WTC11 (cell line): ENCODE results near the gene SNRNP200.

ENCODE experiments used
- CBFB ChIP-seq: sonication (generic); formaldehyde crosslinking; IDR thresholded peaks from 2 replicates; pipeline ENCODE4 v1.8.1; 2022; ENCODE audit warnings: mild to moderate bottlenecking, low read depth, missing genetic modification reagents
- CTCF ChIP-seq: fragments of 200-600 bp; IDR thresholded peaks from 2 replicates; pipeline ENCODE4 v1.8.0; 2022; ENCODE audit warnings: antibody characterized with exemption
- JUN ChIP-seq: sonication (generic); formaldehyde crosslinking; IDR thresholded peaks from 2 replicates; pipeline ENCODE4 v1.8.0; 2023; ENCODE audit warnings: mild to moderate bottlenecking, missing genetic modification reagents
- KAT7 ChIP-seq: sonication (generic); formaldehyde crosslinking; IDR thresholded peaks from 2 replicates; pipeline ENCODE4 v1.8.1; 2023; ENCODE audit warnings: missing genetic modification reagents, mild to moderate bottlenecking, borderline replicate concordance
- RELA ChIP-seq: sonication (generic); formaldehyde crosslinking; IDR thresholded peaks from 2 replicates; pipeline ENCODE4 v1.8.1; 2022; ENCODE audit warnings: missing genetic modification reagents, mild to moderate bottlenecking, borderline replicate concordance
- TF ChIP-seq, protein P1 (sequence below): sonication (generic); formaldehyde crosslinking; IDR thresholded peaks from 2 replicates; pipeline ENCODE4 v1.8.0; 2022; ENCODE audit warnings: mild to moderate bottlenecking, missing genetic modification reagents

DNA sequence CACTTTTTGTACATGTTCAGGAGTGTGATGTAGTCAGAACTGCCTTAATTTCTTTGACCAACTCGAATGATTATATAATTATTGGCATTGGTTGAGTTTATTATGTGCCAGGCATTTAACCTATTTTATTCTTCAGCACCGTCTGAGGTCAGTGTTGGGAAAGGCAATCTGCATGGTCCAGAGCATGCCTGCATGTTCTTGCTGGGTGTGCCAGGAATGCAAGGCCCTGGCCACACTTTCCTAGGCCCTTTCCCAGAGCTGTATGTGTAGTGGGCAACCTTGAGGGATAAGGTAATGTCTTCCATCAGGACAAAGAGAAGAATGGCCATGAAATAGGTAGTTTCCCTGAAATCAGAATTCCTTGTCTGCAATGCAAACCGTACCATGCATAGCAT lies 9.7 kb upstream of the SNRNP200 start:
- TF ChIP-seq JUN (CRISPR knock-in tag) (no peak), KAT7 (CRISPR knock-in tag) (no peak), CTCF (no peak), CBFB (CRISPR knock-in tag) (no peak), RELA (CRISPR knock-in tag) (no peak)
- TF ChIP-seq, protein P1, sequence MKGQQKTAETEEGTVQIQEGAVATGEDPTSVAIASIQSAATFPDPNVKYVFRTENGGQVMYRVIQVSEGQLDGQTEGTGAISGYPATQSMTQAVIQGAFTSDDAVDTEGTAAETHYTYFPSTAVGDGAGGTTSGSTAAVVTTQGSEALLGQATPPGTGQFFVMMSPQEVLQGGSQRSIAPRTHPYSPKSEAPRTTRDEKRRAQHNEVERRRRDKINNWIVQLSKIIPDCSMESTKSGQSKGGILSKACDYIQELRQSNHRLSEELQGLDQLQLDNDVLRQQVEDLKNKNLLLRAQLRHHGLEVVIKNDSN (CRISPR knock-in tag): no peak
